HG02943 (cell line): Measurements from ENCODE around the gene RBMX.
"Not testable (repeated sequence)": the region's sequence is repeated elsewhere in the genome, so short reads cannot be mapped to it uniquely, and the experiment has no call there.

Experiments used
- ATAC-seq: cut with Tn5 transposase; IDR thresholded peaks from one replicate; pipeline ENCODE4 v1.9.1; 2021; ENCODE audit warnings: mild to moderate bottlenecking, low read depth, moderate library complexity; ENCODE audit not compliant: unreplicated experiment

The RBMX gene

DNA sequence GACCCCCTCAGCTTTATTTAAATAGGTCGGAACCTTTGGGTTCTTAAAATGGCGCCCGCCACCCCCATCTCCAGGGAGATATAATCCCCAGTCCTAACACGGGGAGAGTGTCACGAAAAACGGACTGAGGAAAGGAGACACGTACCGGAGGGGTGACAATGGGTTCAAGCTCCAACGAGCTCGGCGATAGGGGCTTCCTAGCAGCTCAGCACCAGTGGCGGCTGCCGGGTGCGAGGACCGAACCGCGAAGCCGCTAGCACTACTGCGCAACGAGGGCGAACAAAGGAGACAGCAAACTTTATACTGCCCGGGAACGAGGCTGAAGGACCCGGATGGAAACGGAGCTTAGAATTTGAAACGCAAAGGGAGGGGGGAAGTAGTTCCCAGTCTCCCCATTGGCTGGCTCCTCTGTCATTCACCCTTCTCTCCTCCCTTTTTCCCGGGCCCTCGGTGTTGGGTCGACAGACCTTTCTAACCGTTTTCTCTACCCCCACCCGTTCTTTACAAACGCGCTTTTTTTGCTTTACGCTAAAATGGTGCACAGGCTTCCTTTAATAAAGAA is at the start of gene RBMX:
RBMX (minus strand) TSS at position 274 of the 562 bp plus-strand sequence. CDS start 1,298 bp downstream, outside the sequence.
- peak; percentile 97 for ATAC-seq

- not testable (repeated sequence) for ATAC-seq
Observed at GRCh38 chrX:136921438-136921837, 40.9 kb upstream of the RBMX start.

- ATAC-seq = no peak
Observed at GRCh38 chrX:136920001-136920400, 39.5 kb upstream of the RBMX start.

DNA sequence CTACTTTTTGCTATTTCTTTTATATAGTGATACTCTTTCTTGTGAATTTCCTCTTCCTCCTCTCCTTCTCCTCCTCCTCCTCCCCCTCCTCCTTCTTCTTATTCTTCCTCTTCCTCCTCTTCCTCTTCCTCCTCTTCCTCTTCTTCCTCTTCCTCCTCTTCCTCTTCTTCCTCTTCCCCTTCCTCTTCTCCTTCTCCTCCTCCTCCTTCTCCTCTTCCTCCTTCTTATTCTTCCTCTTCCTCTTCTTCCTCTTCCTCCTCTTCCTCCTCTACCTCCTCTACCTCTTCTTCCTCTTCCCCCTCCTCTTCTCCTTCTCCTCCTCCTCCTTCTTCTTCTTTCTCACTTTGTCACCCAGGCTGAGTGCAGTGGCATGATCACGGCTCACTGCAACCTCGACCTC is 36.3 kb upstream of the RBMX start:
- no peak for ATAC-seq

- ATAC-seq = not testable (repeated sequence)
Observed at GRCh38 chrX:136911661-136912060, 31.1 kb upstream of the RBMX start.

DNA sequence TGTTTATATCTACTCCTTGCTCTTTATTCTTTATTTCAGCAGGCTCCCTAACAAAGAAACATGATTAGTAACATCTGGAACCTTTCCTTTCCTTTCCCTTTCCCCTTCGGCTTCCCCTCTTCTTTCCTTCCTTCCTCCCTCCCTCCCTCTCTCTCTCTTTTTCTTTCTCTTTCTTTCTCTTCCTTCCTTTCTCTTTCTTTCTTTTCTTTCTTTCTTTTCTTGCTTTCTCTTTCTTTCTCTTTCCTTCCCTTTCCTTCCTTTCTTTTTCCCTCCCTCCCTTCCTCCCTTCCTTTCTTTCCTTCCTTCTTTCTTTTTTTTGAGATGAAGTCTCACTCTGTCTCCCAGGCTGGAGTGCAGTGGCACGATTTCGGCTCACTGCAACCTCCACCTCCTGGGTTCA is 30.7 kb upstream of the RBMX start:
- no peak for ATAC-seq

DNA sequence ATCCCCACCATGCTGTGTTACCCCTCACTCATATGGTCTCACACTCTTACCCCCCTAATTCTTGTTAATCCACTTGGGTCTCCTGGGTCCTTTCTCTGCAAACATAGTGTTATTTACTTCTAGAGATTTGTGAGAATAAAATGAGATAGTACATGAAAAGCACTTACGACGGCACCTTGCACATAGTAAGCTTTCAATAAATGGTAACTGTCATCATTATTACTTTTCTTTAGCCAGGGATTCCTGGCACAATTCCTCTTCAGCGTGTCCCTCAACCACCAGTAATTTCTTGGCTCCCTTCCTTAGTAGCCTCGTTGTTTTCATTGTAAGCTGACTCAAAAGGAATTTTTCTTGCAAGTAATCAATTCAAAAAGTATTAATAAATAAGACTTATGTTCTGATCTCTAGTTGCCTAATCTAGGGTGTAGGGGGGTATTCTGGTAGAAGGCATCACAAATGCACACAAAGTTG is 30.1 kb upstream of the RBMX start:
- no peak for ATAC-seq

DNA sequence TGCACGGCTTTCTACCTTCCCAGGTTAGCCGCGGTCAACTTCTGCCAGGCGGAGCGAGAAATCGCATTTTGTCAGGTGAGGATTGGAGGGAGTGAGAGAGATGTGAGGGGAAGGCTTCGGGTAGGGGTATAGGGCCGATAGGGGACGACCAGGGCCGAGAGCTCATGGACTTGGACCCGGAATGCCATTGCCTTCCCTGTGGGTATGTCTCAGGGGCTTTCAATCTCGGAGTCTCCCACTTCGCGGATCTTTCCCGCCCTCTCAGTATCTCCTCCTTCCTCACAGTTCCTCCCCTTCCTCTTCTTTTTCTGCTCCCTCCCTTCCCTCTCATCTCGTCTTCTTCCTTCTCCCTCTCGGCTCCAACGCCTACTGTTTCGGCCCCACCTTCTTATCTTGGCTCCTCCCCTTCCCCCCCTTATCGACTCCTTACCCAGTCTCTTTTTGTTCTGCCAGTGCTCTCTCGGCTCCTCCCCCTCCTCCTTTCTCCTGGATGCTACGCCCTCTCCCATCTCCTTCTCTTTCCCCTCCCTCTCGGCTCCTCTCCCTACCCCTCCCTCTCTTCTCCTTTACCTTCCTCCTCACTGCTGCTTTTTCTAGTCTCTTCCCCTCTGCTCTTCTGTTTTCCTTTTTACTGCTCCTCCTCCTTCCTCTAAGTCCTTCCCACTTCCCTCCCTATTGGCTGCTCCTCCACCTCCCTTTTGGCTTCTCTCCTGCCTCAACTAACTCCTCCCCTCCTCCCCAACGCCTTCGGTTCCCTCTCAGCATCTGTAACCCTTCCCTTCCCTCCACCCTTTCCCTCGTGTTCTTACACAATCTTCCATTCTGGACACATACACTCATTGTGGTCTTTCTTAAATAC is 29.4 kb upstream of the RBMX start:
- ATAC-seq = peak; percentile 71

DNA sequence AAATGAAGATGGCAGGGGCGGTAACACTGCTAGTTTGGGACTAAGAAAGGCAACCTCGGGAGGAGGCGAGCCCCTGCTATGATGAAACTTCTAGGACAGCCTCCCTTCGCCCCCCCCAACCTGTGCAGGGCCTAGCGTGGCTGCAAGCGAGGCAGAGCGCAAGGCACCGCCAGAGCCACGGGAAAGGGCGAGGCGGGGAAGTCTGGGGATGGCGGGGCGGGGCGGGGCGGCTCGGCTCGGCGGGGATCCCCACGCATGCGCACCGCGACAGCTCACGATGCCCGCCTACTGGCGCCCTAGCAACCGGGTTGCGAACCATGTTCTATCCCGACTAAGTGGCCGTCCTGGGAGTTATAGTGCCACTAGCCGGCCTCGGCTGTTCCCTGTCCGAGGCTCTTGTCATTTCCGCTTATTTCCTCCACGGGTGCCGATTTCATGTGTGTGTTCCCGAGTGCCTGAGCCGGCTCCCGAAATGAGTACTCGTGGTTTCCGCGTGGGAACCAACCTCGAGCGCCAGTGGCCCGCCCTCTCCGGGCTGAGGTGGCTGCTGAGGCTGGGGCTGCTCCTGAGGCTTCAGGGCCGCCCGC is 28.7 kb upstream of the RBMX start:
- peak; percentile 55 for ATAC-seq

DNA sequence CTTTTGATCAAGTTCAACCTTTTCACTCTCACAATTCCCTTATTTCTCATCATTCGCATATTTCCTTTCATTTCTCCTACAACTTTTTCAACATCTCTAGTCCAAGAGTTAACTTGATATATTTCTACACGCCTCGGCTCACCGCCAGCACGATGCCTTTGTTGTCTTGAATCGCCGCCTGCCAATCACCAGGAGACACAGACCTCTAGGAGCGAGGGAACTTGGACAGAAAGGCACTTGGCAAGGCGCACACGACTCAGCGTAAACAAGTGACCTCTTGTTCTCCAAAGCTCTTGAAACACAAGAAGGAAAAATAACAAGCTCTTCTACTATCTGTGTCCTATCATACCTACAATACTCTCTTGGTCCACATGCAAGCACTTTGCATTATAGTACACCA is 27.1 kb upstream of the RBMX start:
- no peak for ATAC-seq

GRCh38 chrX:136906921-136907510 is 26.5 kb upstream of the RBMX start:
- no peak for ATAC-seq

DNA sequence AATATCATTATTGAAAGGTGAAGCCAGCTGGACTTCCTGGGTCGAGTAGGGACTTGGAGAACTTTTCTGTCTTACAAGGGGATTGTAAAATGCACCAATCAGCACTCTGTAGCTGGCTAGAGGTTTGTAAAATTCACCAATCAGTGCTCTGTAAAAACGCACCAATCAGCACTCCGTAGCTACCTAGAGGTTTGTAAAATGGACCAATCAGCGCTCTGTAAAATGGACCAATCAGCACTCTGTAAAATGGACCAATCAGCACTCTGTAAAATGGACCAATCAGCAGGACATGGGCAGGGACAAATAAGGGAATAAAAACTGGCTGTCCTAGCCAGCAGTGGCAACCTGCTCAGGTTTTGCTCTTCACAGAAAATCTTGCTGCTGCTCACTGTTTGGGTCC is 23.5 kb upstream of the RBMX start:
- ATAC-seq = not testable (repeated sequence)

DNA sequence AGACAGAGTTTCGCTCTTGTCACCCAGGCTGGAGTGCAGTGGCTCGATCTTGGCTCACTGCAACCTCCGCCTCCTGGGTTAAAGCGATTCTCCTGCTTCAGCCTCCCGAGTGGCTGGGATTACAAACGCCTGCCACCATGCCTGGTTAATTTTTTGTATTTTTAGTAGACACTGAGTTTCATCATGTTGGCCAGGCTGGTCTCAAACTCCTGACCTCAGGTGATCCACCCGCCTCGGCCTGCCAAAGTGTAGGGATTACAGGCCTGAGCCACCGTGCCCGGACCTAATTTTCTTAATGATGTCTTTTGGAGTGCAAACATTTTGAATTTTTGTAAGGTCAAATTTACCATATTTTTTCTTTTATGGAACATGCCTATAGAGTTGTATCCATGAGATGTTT is 19.5 kb upstream of the RBMX start:
- not testable (repeated sequence) for ATAC-seq

- no peak for ATAC-seq
Observed at GRCh38 chrX:136899221-136899620, 18.7 kb upstream of the RBMX start.

- not testable (repeated sequence) for ATAC-seq
Observed at GRCh38 chrX:136898752-136899151, 18.2 kb upstream of the RBMX start.

GRCh38 chrX:136896121-136896914 is 15.8 kb upstream of the RBMX start:
- ATAC-seq = no peak

DNA sequence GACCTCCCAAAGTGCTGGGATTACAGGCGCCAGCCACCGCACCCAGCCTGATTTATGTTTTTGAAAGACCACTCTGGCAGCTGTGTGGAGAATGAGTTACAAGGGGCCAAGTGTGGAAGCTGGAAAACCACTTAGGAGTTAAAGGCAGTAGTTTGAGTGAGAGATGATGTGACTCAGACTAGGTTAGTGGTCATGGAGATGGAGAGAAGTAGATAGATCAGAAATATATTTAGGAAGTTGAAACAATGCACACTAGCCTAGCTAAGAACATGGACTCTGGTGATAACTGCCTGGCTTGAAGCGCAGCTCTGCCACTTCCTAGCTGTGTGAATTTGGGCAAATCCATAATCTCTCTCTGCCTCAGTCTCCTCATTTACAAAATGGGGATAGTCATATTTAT is 11.9 kb upstream of the RBMX start:
- no peak for ATAC-seq

- ATAC-seq = not testable (repeated sequence)
Observed at GRCh38 chrX:136890596-136890995, 10.1 kb upstream of the RBMX start.

GRCh38 chrX:136889269-136889668 is 8.7 kb upstream of the RBMX start:
- ATAC-seq = no peak

DNA sequence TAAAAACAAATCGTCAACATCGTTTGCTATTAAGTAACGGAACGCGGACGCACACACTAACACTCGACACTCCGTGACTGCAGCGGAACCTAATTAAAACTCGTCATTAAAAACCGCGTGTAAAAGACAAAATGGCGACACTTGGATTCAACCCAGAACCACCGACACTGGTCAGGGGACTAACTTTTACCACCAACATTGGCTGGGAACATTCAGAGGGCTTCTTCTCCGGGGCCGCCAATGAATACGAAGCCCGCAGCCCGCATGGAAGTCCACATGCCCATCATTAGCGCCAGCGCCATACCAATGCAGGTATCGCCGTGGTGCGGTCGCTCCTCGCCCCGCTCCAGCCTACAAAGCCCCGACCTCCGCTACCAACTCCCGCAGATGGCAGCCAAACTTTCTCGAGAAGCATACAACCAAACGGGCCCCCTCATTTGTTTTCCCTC is 498 bp downstream of the RBMX start:
- peak; percentile 31 for ATAC-seq
